ENCODE results near the gene CD80.

GRCh38 chr3:119518026-119518425 is 41.4 kb downstream of the CD80 start:
- TF ChIP-seq CTCF (IDR thresholded peaks at IDR 0.05 in 2 of 3, conservative IDR thresholded peaks at IDR 0.05 in 1 of 3; ENCODE audit: borderline replicate concordance in 1 of 3, insufficient read depth in 1 of 3, low read depth in 2 of 3, low read length in 2 of 3) (no peak), SP1 (IDR thresholded peaks at IDR 0.05; ENCODE audit: low read depth) (no peak), REST (IDR thresholded peaks at IDR 0.05; ENCODE audit: low read depth) (no peak)
